SK-N-SH treated with all-trans-retinoic acid at 6 μM for 48 hours (cell line): ENCODE results near the gene SMARCA1.

Source experiments
- ATAC-seq: fragments of 200-7000 bp; cut with Tn5 transposase; 3 replicates; pipeline ENCODE4 v1.9.1; 2020; ENCODE audit warnings: mild to moderate bottlenecking, moderate library complexity
- ARNTL ChIP-seq: fragments of 450-650 bp; formaldehyde crosslinking; IDR thresholded peaks from 2 replicates; pipeline ENCODE4 v1.5.0; 2020; ENCODE audit warnings: low read depth, mild to moderate bottlenecking, moderate library complexity, borderline replicate concordance
- BACH2 ChIP-seq: fragments of 250-450 bp; sonication (Bioruptor Pico); IDR thresholded peaks from 2 replicates; pipeline ENCODE4 v1.9.0; 2021; ENCODE audit warnings: mild to moderate bottlenecking, borderline replicate concordance
- CREB5 ChIP-seq: fragments of 250-450 bp; sonication (Bioruptor Pico); IDR thresholded peaks from 2 replicates; pipeline ENCODE4 v1.5.1; 2020; ENCODE audit warnings: low read depth, mild to moderate bottlenecking, moderate library complexity
- CSDC2 ChIP-seq: fragments of 250-450 bp; sonication (Bioruptor Pico); IDR thresholded peaks from 2 replicates; pipeline ENCODE4 v1.5.0; 2020; ENCODE audit warnings: mild to moderate bottlenecking, moderate library complexity
- ESRRG ChIP-seq: fragments of 250-450 bp; sonication (Bioruptor Pico); IDR thresholded peaks from 2 replicates; pipeline ENCODE4 v1.6.1; 2021; ENCODE audit warnings: mild to moderate bottlenecking
- GLIS3 ChIP-seq: fragments of 250-450 bp; sonication (Bioruptor Pico); IDR thresholded peaks from 2 replicates; pipeline ENCODE4 v1.5.0; 2020; ENCODE audit warnings: mild to moderate bottlenecking, moderate library complexity
- ISL1 ChIP-seq: fragments of 250-450 bp; sonication (Bioruptor Pico); IDR thresholded peaks from 2 replicates; pipeline ENCODE4 v2.1.2; 2022; ENCODE audit warnings: mild to moderate bottlenecking, moderate library complexity
- OSR1 ChIP-seq: fragments of 250-450 bp; sonication (Bioruptor Pico); IDR thresholded peaks from 2 replicates; pipeline ENCODE4 v1.8.0; 2022; ENCODE audit warnings: moderate library complexity, mild to moderate bottlenecking, inconsistent platforms
- PATZ1 ChIP-seq: fragments of 250-450 bp; sonication (Bioruptor Pico); IDR thresholded peaks from 2 replicates; pipeline ENCODE4 v1.8.0; 2020; ENCODE audit warnings: mild to moderate bottlenecking, moderate library complexity, borderline replicate concordance
- PPARA ChIP-seq: fragments of 250-450 bp; sonication (Bioruptor Pico); IDR thresholded peaks from 2 replicates; pipeline ENCODE4 v1.5.0; 2020; ENCODE audit warnings: mild to moderate bottlenecking, borderline replicate concordance
- RARB ChIP-seq: fragments of 250-450 bp; sonication (Bioruptor Pico); IDR thresholded peaks from 2 replicates; pipeline ENCODE4 v1.8.0; 2021; ENCODE audit warnings: mild to moderate bottlenecking, moderate library complexity
- SNAI2 ChIP-seq: fragments of 250-450 bp; sonication (Bioruptor Pico); IDR thresholded peaks from 2 replicates; pipeline ENCODE4 v1.5.0; 2020; ENCODE audit warnings: mild to moderate bottlenecking, moderate library complexity
- TCF4 ChIP-seq: fragments of 250-450 bp; sonication (Bioruptor Pico); IDR thresholded peaks from 2 replicates; pipeline ENCODE4 v1.8.0; 2021; ENCODE audit warnings: mild to moderate bottlenecking, moderate library complexity, borderline replicate concordance
- TOX ChIP-seq: fragments of 250-450 bp; sonication (Bioruptor Pico); IDR thresholded peaks from 2 replicates; pipeline ENCODE4 v1.8.0; 2021; ENCODE audit warnings: mild to moderate bottlenecking, moderate library complexity, borderline replicate concordance
- ZC3H10 ChIP-seq: fragments of 250-450 bp; sonication (Bioruptor Pico); IDR thresholded peaks from 2 replicates; pipeline ENCODE4 v1.5.1; 2021; ENCODE audit warnings: mild to moderate bottlenecking, moderate library complexity
- ZFP3 ChIP-seq: fragments of 250-450 bp; sonication (Bioruptor Pico); IDR thresholded peaks from 2 replicates; pipeline ENCODE4 v1.5.0; 2020; ENCODE audit warnings: mild to moderate bottlenecking, moderate library complexity
- ZFP30 ChIP-seq: fragments of 450-650 bp; formaldehyde crosslinking; IDR thresholded peaks from 2 replicates; pipeline ENCODE4 v1.5.0; 2022; ENCODE audit warnings: mild to moderate bottlenecking, moderate library complexity
- ZNF565 ChIP-seq: fragments of 450-650 bp; formaldehyde crosslinking; conservative IDR thresholded peaks from 2 replicates; pipeline ENCODE4 v1.5.0; 2020; ENCODE audit warnings: low read depth, mild to moderate bottlenecking, moderate library complexity
- ZNF70 ChIP-seq: fragments of 450-650 bp; formaldehyde crosslinking; IDR thresholded peaks from 2 replicates; pipeline ENCODE4 v1.5.0; 2020; ENCODE audit warnings: mild to moderate bottlenecking, moderate library complexity
- ZNF8 ChIP-seq: fragments of 450-650 bp; formaldehyde crosslinking; IDR thresholded peaks from 2 replicates; pipeline ENCODE4 v1.5.0; 2020; ENCODE audit warnings: mild to moderate bottlenecking, moderate library complexity
- TF ChIP-seq, protein P1 (sequence below): fragments of 250-450 bp; sonication (Bioruptor Pico); IDR thresholded peaks from 2 replicates; pipeline ENCODE4 v1.5.1; 2021; ENCODE audit warnings: mild to moderate bottlenecking, moderate library complexity

Gene SMARCA1

GRCh38 chrX:129478516-129478915 is 44.8 kb downstream of the SMARCA1 start:
- TF ChIP-seq CREB5 (CRISPR knock-in tag): no peak
- no peak for TF ChIP-seq ZNF565 (CRISPR knock-in tag)
- TF ChIP-seq PPARA (CRISPR knock-in tag): no peak
- TF ChIP-seq TCF4 (CRISPR knock-in tag): no peak
- no peak for TF ChIP-seq ESRRG
- TF ChIP-seq OSR1: no peak
- no peak for TF ChIP-seq TOX
- no peak for ATAC-seq

GRCh38 chrX:129472116-129472515 is 51.2 kb downstream of the SMARCA1 start:
- TF ChIP-seq ISL1 (CRISPR knock-in tag): no peak
- no peak for TF ChIP-seq ESRRG
- no peak for TF ChIP-seq ZNF565 (CRISPR knock-in tag)
- TF ChIP-seq CSDC2 (CRISPR knock-in tag): no peak
- TF ChIP-seq ZFP30 (CRISPR knock-in tag): no peak
- no peak for TF ChIP-seq PATZ1 (CRISPR knock-in tag)
- TF ChIP-seq BACH2 (CRISPR knock-in tag): no peak
- no peak for TF ChIP-seq PPARA (CRISPR knock-in tag)
- TF ChIP-seq ZFP3 (CRISPR knock-in tag): no peak
- no peak for TF ChIP-seq CREB5 (CRISPR knock-in tag)
- no peak for TF ChIP-seq GLIS3 (CRISPR knock-in tag)
- TF ChIP-seq OSR1: no peak
- TF ChIP-seq ZNF70 (CRISPR knock-in tag): no peak
- TF ChIP-seq ZC3H10: no peak
- TF ChIP-seq TOX: no peak
- no peak for TF ChIP-seq ARNTL (CRISPR knock-in tag)
- no peak for TF ChIP-seq SNAI2
- peak; percentile 49 for ATAC-seq

- no peak for ATAC-seq
- no peak for TF ChIP-seq BACH2 (CRISPR knock-in tag)
- no peak for TF ChIP-seq ARNTL (CRISPR knock-in tag)
- no peak for TF ChIP-seq ZNF565 (CRISPR knock-in tag)
- no peak for TF ChIP-seq ZNF8 (CRISPR knock-in tag)
- no peak for TF ChIP-seq SNAI2
- TF ChIP-seq ZC3H10: no peak
Measured at GRCh38 chrX:129462707-129463106, 60.6 kb downstream of the SMARCA1 start.

- TF ChIP-seq ISL1 (CRISPR knock-in tag) (no peak), ESRRG (no peak), ZNF565 (CRISPR knock-in tag) (no peak), TCF4 (CRISPR knock-in tag) (no peak), SNAI2 (no peak), ZC3H10 (no peak), BACH2 (CRISPR knock-in tag) (no peak), PPARA (CRISPR knock-in tag) (no peak), RARB (CRISPR knock-in tag) (no peak), ZFP30 (CRISPR knock-in tag) (no peak)
- no peak for ATAC-seq
Measured at GRCh38 chrX:129461801-129462456, 61.4 kb downstream of the SMARCA1 start.

DNA sequence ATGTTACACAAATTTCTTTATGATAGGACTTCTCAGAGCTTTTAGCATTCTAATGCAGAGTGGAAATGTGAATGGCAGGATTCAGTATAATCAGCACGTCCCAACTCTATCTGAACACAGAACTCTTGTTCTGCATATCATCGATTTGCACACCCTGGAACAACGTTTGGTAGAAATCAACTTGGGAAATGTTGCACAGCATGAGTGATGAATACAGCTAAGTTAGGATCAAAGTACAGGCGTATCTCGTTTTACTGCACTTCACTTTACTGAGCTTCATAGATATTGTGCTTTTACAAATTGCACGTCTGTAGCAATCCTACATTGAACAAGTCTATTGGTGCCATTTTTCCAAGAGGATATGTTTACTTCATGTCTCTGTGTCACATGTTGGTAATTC is 70.8 kb downstream of the SMARCA1 start:
- no peak for ATAC-seq

GRCh38 chrX:129450123-129450522 is 73.2 kb downstream of the SMARCA1 start:
- no peak for ATAC-seq
- no peak for TF ChIP-seq ZFP3 (CRISPR knock-in tag)
- TF ChIP-seq CSDC2 (CRISPR knock-in tag): no peak
- TF ChIP-seq, protein P1, sequence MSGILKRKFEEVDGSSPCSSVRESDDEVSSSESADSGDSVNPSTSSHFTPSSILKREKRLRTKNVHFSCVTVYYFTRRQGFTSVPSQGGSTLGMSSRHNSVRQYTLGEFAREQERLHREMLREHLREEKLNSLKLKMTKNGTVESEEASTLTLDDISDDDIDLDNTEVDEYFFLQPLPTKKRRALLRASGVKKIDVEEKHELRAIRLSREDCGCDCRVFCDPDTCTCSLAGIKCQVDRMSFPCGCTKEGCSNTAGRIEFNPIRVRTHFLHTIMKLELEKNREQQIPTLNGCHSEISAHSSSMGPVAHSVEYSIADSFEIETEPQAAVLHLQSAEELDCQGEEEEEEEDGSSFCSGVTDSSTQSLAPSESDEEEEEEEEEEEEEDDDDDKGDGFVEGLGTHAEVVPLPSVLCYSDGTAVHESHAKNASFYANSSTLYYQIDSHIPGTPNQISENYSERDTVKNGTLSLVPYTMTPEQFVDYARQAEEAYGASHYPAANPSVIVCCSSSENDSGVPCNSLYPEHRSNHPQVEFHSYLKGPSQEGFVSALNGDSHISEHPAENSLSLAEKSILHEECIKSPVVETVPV: no peak
- no peak for TF ChIP-seq RARB (CRISPR knock-in tag)
- TF ChIP-seq OSR1: no peak
- no peak for TF ChIP-seq ZNF565 (CRISPR knock-in tag)
- no peak for TF ChIP-seq TOX

More for the DNA sequence above, 70.8 kb downstream of the SMARCA1 start:
- no peak for TF ChIP-seq ZFP3 (CRISPR knock-in tag)
